WTC11 (cell line): ENCODE results near the gene ZNF664. TPM values are rescaled to one million over a fixed set of nuclear protein-coding genes. Genes with fewer than 3 reads are reported as not detected.

Experiments
- ATAC-seq: fragments of 200-7000 bp; cut with Tn5 transposase; 2 replicates; pipeline ENCODE4 v1.10.0; 2021; ENCODE audit warnings: mild to moderate bottlenecking, moderate library complexity
- CTCF ChIA-PET: fragments of 300-600 bp; sonication (Branson Sonifier 250); formaldehyde crosslinking; loops from one replicate; lab custom pipeline; 2021; ENCODE audit warnings: antibody characterized with exemption; lab: Charles Lee
- POLR2A ChIA-PET: fragments of 350-600 bp; sonication (Branson Sonifier 250); formaldehyde crosslinking; loops from one replicate; lab custom pipeline; 2021; ENCODE audit warnings: antibody characterized with exemption; lab: Charles Lee
- DNase-seq: peaks from one replicate; pipeline ENCODE4 v3.0.0; 2021; ENCODE audit warnings: low spot score
- H3K27ac Mint-ChIP-seq: 2 replicates; pipeline ENCODE4 v1.8.0; 2021; ENCODE audit warnings: mixed read lengths
- H3K27me3 Mint-ChIP-seq: 2 replicates; pipeline ENCODE4 v1.8.0; 2021; ENCODE audit warnings: low read depth, mild to moderate bottlenecking, moderate library complexity, mixed read lengths
- H3K36me3 Mint-ChIP-seq: 2 replicates; pipeline ENCODE4 v1.8.0; 2021; ENCODE audit warnings: mixed read lengths
- H3K4me1 Mint-ChIP-seq: 2 replicates; pipeline ENCODE4 v1.8.0; 2022; ENCODE audit warnings: mixed read lengths
- H3K4me3 Mint-ChIP-seq: 2 replicates; pipeline ENCODE4 v1.8.0; 2021; ENCODE audit warnings: mild to moderate bottlenecking, moderate library complexity, mixed read lengths
- H3K9me3 Mint-ChIP-seq: 2 replicates; pipeline ENCODE4 v1.8.0; 2021; ENCODE audit warnings: mixed read lengths
- CREM ChIP-seq: sonication (generic); formaldehyde crosslinking; IDR thresholded peaks from 2 replicates; pipeline ENCODE4 v1.8.1; 2022; ENCODE audit warnings: mild to moderate bottlenecking, missing genetic modification reagents, moderate library complexity
- ELF4 ChIP-seq: sonication (generic); formaldehyde crosslinking; IDR thresholded peaks from 2 replicates; pipeline ENCODE4 v1.8.1; 2022; ENCODE audit warnings: low read depth, mild to moderate bottlenecking, moderate library complexity, missing genetic modification reagents
- EMX1 ChIP-seq: fragments of 250-450 bp; sonication (Bioruptor Pico); IDR thresholded peaks from 2 replicates; pipeline ENCODE4 v1.8.0; 2021; ENCODE audit warnings: mild to moderate bottlenecking
- ESRRA ChIP-seq: sonication (generic); formaldehyde crosslinking; IDR thresholded peaks from 2 replicates; pipeline ENCODE4 v1.8.1; 2022; ENCODE audit warnings: mild to moderate bottlenecking, missing genetic modification reagents, borderline replicate concordance
- FOXK1 ChIP-seq: sonication (generic); formaldehyde crosslinking; IDR thresholded peaks from 2 replicates; pipeline ENCODE4 v1.8.0; 2022; ENCODE audit warnings: mild to moderate bottlenecking, moderate library complexity, missing genetic modification reagents
- JAZF1 ChIP-seq: fragments of 250-450 bp; sonication (Bioruptor Pico); IDR thresholded peaks from 2 replicates; pipeline ENCODE4 v1.9.0; 2021; ENCODE audit warnings: moderate library complexity, mild to moderate bottlenecking, inconsistent platforms
- KAT7 ChIP-seq: sonication (generic); formaldehyde crosslinking; IDR thresholded peaks from 2 replicates; pipeline ENCODE4 v1.8.1; 2023; ENCODE audit warnings: missing genetic modification reagents, mild to moderate bottlenecking, borderline replicate concordance
- NFATC4 ChIP-seq: fragments of 250-450 bp; sonication (Bioruptor Pico); IDR thresholded peaks from 2 replicates; pipeline ENCODE4 v1.9.0; 2021; ENCODE audit warnings: mild to moderate bottlenecking
- NFYB ChIP-seq: sonication (generic); formaldehyde crosslinking; conservative IDR thresholded peaks from 2 replicates; pipeline ENCODE4 v1.8.0; 2022; ENCODE audit warnings: low read depth, missing genetic modification reagents
- RELA ChIP-seq: sonication (generic); formaldehyde crosslinking; IDR thresholded peaks from 2 replicates; pipeline ENCODE4 v1.8.1; 2022; ENCODE audit warnings: missing genetic modification reagents, mild to moderate bottlenecking, borderline replicate concordance
- RORB ChIP-seq: fragments of 250-450 bp; sonication (Bioruptor Pico); IDR thresholded peaks from 2 replicates; pipeline ENCODE4 v1.9.0; 2021; ENCODE audit warnings: mild to moderate bottlenecking
- SMAD4 ChIP-seq: sonication (generic); formaldehyde crosslinking; IDR thresholded peaks from 2 replicates; pipeline ENCODE4 v1.8.0; 2022; ENCODE audit warnings: mild to moderate bottlenecking, missing genetic modification reagents
- TEAD4 ChIP-seq: sonication (generic); formaldehyde crosslinking; IDR thresholded peaks from 2 replicates; pipeline ENCODE4 v1.8.0; 2022; ENCODE audit warnings: mild to moderate bottlenecking, missing genetic modification reagents
- ZBTB21 ChIP-seq: sonication (generic); formaldehyde crosslinking; IDR thresholded peaks from 2 replicates; pipeline ENCODE4 v1.8.1; 2023; ENCODE audit warnings: mild to moderate bottlenecking, missing genetic modification reagents, borderline replicate concordance
- ZNF138 ChIP-seq: sonication (generic); formaldehyde crosslinking; conservative IDR thresholded peaks from 2 replicates; pipeline ENCODE4 v1.8.1; 2022; ENCODE audit warnings: mild to moderate bottlenecking, moderate library complexity, missing genetic modification reagents
- ZNF423 ChIP-seq: fragments of 250-450 bp; sonication (Bioruptor Pico); IDR thresholded peaks from 2 replicates; pipeline ENCODE4 v2.1.2; 2022; ENCODE audit warnings: mild to moderate bottlenecking, moderate library complexity
- total RNA-seq: library from RNA; stranded (reverse); gene quantifications from 3 replicates; pipeline ENCODE4 v1.2.3, GENCODE V29; 2021
- TF ChIP-seq, protein P1 (sequence below): fragments of 250-450 bp; sonication (Bioruptor Pico); conservative IDR thresholded peaks from 2 replicates; pipeline ENCODE4 v1.9.0; 2021; ENCODE audit warnings: mild to moderate bottlenecking
- TF ChIP-seq, protein P2 (sequence below): sonication (generic); formaldehyde crosslinking; IDR thresholded peaks from 2 replicates; pipeline ENCODE4 v1.8.0; 2023; ENCODE audit warnings: missing genetic modification reagents
- TF ChIP-seq, protein P3 (sequence below): fragments of 200-600 bp; IDR thresholded peaks from 2 replicates; pipeline ENCODE4 v1.8.0; 2022; ENCODE audit warnings: antibody characterized with exemption
- TF ChIP-seq, protein P4 (sequence below): fragments of 250-450 bp; sonication (Bioruptor Pico); IDR thresholded peaks from 2 replicates; pipeline ENCODE4 v1.9.0; 2021; ENCODE audit warnings: mild to moderate bottlenecking
- TF ChIP-seq, protein P5 (sequence below): sonication (generic); formaldehyde crosslinking; IDR thresholded peaks from 2 replicates; pipeline ENCODE4 v1.8.0; 2022; ENCODE audit warnings: mild to moderate bottlenecking, missing genetic modification reagents
- TF ChIP-seq, protein P6 (sequence below): sonication (generic); formaldehyde crosslinking; IDR thresholded peaks from 2 replicates; pipeline ENCODE4 v1.8.0; 2022; ENCODE audit warnings: mild to moderate bottlenecking, missing genetic modification reagents
- TF ChIP-seq, protein P7 (sequence below): sonication (generic); formaldehyde crosslinking; IDR thresholded peaks from 2 replicates; pipeline ENCODE4 v1.8.1; 2023; ENCODE audit warnings: mild to moderate bottlenecking, moderate library complexity, missing genetic modification reagents
- TF ChIP-seq, protein P8 (sequence below): fragments of 250-450 bp; sonication (Bioruptor Pico); IDR thresholded peaks from 2 replicates; pipeline ENCODE4 v1.9.0; 2021; ENCODE audit warnings: mild to moderate bottlenecking
- TF ChIP-seq, protein P9 (sequence below): sonication (generic); formaldehyde crosslinking; IDR thresholded peaks from 2 replicates; pipeline ENCODE4 v1.8.0; 2022; ENCODE audit warnings: mild to moderate bottlenecking, missing genetic modification reagents

Gene ZNF664
- total RNA-seq, 1 experiment from 2014 or later: 61.7 TPM

DNA sequence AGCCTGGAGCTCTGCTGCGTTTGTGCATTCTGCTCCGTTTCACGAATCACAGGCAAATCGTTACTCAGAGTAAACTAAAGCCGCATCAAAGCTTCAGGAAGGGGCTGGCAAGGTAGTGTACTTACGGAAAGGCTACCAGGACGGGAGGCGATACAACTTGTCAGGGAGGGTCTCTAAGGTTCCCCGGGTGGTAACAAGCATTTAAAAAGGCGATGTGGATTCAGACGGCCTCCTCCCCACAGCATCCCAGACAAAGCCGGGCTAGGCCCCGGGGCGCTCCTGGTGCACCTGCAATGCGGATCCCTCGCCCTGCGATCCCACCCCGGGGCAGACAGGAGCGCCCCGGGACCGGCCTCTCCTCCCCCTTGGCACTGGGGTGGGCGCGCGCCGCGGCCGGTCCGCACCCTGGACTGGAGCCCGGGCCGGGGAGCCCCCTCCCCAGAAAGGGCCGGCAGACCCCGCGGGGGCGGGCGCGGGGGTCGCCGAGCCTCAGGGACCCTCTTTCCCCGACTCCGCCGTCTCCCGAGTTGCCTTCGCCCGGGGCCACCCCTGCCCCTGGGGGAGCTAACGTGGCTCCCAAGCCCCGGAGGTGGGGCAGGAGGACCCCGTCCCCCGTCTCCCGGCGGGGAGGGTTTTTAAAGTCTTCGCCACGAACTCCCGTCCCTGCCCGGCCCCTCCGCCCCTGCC, 1.1 kb upstream of the ZNF664 start:
- Mint-ChIP-seq H3K36me3 (peaks cover 14% of the 10 kb centered on the region), H3K27ac (peak overlapping the region; percentile 44; the same call in 1 of the 2 replicates), H3K27me3 (peaks cover 81% of the 10 kb centered on the region), H3K9me3 (no peaks in the 10 kb centered on the region), H3K4me1 (peaks cover 23% of the 10 kb centered on the region), H3K4me3 (peak overlapping the region; percentile 60)
- ChIA-PET POLR2A (no interaction called here), CTCF (interaction anchor here (0.6 to 1.3 kb wide), 5 partner anchors 33 to 428 kb away, joined by 3 to 7 read pairs (median 3); no protein-coding TSS in a partner anchor)
- DNase-seq (peak; percentile 85), ATAC-seq (peak; percentile 54)
- TF ChIP-seq RELA (CRISPR knock-in tag): peak; percentile 60; the same call in 1 of the 2 replicates
- no peak for TF ChIP-seq RORB (CRISPR knock-in tag)
- TF ChIP-seq ZNF138 (CRISPR knock-in tag): no peak
- TF ChIP-seq TEAD4 (CRISPR knock-in tag): no peak
- TF ChIP-seq ELF4 (CRISPR knock-in tag): no peak
- TF ChIP-seq KAT7 (CRISPR knock-in tag): no peak
- TF ChIP-seq, protein P1, sequence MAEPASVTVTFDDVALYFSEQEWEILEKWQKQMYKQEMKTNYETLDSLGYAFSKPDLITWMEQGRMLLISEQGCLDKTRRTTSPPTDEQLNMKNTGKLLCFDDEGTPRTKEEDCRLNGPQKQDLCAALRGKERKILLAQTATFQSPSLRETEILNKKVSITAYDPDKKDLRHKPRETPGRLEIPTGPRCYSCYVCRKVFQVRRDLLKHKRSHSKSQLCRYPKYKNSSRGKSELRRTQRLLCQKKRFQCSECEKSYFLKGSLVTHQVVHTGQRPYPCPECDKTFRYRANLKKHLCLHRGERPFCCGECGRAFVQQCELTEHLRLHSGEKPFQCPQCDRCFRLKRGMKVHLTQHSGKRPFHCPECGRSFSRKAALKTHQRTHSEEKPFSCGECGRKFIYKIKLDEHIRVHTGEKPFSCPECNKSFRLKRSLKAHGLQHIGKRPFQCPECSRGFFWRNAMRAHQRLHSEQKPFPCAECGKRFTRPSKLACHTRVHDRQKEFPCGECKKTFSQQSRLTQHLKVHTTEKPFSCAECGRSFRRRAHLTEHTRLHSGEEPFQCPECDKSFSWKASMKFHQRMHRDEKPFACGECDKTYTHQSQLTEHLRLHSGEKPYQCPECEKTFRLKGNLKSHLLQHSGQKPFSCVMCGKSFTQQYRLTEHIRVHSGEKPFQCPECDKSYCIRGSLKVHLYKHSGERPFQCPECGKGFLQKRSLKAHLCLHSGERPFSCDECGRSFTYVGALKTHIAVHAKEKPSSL (CRISPR knock-in tag): no peak
- TF ChIP-seq ZBTB21 (CRISPR knock-in tag): no peak
- no peak for TF ChIP-seq CREM (CRISPR knock-in tag)
- TF ChIP-seq, protein P2, sequence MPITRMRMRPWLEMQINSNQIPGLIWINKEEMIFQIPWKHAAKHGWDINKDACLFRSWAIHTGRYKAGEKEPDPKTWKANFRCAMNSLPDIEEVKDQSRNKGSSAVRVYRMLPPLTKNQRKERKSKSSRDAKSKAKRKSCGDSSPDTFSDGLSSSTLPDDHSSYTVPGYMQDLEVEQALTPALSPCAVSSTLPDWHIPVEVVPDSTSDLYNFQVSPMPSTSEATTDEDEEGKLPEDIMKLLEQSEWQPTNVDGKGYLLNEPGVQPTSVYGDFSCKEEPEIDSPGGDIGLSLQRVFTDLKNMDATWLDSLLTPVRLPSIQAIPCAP (CRISPR knock-in tag): no peak
- TF ChIP-seq, protein P3, sequence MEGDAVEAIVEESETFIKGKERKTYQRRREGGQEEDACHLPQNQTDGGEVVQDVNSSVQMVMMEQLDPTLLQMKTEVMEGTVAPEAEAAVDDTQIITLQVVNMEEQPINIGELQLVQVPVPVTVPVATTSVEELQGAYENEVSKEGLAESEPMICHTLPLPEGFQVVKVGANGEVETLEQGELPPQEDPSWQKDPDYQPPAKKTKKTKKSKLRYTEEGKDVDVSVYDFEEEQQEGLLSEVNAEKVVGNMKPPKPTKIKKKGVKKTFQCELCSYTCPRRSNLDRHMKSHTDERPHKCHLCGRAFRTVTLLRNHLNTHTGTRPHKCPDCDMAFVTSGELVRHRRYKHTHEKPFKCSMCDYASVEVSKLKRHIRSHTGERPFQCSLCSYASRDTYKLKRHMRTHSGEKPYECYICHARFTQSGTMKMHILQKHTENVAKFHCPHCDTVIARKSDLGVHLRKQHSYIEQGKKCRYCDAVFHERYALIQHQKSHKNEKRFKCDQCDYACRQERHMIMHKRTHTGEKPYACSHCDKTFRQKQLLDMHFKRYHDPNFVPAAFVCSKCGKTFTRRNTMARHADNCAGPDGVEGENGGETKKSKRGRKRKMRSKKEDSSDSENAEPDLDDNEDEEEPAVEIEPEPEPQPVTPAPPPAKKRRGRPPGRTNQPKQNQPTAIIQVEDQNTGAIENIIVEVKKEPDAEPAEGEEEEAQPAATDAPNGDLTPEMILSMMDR: no peak
- peak; percentile 88 for TF ChIP-seq ZNF423 (CRISPR knock-in tag)
- peak; percentile 88 for TF ChIP-seq SMAD4
- no peak for TF ChIP-seq ESRRA
- TF ChIP-seq, protein P4, sequence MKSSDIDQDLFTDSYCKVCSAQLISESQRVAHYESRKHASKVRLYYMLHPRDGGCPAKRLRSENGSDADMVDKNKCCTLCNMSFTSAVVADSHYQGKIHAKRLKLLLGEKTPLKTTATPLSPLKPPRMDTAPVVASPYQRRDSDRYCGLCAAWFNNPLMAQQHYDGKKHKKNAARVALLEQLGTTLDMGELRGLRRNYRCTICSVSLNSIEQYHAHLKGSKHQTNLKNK: no peak
- TF ChIP-seq, protein P5, sequence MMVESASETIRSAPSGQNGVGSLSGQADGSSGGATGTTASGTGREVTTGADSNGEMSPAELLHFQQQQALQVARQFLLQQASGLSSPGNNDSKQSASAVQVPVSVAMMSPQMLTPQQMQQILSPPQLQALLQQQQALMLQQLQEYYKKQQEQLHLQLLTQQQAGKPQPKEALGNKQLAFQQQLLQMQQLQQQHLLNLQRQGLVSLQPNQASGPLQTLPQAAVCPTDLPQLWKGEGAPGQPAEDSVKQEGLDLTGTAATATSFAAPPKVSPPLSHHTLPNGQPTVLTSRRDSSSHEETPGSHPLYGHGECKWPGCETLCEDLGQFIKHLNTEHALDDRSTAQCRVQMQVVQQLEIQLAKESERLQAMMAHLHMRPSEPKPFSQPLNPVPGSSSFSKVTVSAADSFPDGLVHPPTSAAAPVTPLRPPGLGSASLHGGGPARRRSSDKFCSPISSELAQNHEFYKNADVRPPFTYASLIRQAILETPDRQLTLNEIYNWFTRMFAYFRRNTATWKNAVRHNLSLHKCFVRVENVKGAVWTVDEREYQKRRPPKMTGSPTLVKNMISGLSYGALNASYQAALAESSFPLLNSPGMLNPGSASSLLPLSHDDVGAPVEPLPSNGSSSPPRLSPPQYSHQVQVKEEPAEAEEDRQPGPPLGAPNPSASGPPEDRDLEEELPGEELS (CRISPR knock-in tag): peak; percentile 75; the same call in 1 of the 2 replicates
- TF ChIP-seq JAZF1 (CRISPR knock-in tag): no peak
- TF ChIP-seq, protein P6, sequence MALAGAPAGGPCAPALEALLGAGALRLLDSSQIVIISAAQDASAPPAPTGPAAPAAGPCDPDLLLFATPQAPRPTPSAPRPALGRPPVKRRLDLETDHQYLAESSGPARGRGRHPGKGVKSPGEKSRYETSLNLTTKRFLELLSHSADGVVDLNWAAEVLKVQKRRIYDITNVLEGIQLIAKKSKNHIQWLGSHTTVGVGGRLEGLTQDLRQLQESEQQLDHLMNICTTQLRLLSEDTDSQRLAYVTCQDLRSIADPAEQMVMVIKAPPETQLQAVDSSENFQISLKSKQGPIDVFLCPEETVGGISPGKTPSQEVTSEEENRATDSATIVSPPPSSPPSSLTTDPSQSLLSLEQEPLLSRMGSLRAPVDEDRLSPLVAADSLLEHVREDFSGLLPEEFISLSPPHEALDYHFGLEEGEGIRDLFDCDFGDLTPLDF (CRISPR knock-in tag): no peak
- TF ChIP-seq NFYB (CRISPR knock-in tag): no peak
- TF ChIP-seq, protein P7, sequence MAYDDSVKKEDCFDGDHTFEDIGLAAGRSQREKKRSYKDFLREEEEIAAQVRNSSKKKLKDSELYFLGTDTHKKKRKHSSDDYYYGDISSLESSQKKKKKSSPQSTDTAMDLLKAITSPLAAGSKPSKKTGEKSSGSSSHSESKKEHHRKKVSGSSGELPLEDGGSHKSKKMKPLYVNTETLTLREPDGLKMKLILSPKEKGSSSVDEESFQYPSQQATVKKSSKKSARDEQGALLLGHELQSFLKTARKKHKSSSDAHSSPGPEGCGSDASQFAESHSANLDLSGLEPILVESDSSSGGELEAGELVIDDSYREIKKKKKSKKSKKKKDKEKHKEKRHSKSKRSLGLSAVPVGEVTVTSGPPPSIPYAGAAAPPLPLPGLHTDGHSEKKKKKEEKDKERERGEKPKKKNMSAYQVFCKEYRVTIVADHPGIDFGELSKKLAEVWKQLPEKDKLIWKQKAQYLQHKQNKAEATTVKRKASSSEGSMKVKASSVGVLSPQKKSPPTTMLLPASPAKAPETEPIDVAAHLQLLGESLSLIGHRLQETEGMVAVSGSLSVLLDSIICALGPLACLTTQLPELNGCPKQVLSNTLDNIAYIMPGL (CRISPR knock-in tag): no peak; the same call in 1 of the 2 replicates
- TF ChIP-seq, protein P8, sequence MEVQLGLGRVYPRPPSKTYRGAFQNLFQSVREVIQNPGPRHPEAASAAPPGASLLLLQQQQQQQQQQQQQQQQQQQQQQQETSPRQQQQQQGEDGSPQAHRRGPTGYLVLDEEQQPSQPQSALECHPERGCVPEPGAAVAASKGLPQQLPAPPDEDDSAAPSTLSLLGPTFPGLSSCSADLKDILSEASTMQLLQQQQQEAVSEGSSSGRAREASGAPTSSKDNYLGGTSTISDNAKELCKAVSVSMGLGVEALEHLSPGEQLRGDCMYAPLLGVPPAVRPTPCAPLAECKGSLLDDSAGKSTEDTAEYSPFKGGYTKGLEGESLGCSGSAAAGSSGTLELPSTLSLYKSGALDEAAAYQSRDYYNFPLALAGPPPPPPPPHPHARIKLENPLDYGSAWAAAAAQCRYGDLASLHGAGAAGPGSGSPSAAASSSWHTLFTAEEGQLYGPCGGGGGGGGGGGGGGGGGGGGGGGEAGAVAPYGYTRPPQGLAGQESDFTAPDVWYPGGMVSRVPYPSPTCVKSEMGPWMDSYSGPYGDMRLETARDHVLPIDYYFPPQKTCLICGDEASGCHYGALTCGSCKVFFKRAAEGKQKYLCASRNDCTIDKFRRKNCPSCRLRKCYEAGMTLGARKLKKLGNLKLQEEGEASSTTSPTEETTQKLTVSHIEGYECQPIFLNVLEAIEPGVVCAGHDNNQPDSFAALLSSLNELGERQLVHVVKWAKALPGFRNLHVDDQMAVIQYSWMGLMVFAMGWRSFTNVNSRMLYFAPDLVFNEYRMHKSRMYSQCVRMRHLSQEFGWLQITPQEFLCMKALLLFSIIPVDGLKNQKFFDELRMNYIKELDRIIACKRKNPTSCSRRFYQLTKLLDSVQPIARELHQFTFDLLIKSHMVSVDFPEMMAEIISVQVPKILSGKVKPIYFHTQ (CRISPR knock-in tag): no peak
- no peak for TF ChIP-seq NFATC4 (CRISPR knock-in tag)
- no peak for TF ChIP-seq EMX1 (CRISPR knock-in tag)
- peak; percentile 81; the same call in 1 of the 2 replicates for TF ChIP-seq FOXK1
- TF ChIP-seq, protein P9, sequence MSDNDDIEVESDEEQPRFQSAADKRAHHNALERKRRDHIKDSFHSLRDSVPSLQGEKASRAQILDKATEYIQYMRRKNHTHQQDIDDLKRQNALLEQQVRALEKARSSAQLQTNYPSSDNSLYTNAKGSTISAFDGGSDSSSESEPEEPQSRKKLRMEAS (CRISPR knock-in tag): no peak
